GM12878 (cell line): ENCODE data around the gene TSPYL6. TPM values are rescaled to one million over a fixed set of nuclear protein-coding genes. Genes with fewer than 3 reads are reported as not detected.

Experiments
- ATAC-seq: fragments of 200-7000 bp; cut with Tn5 transposase; 3 replicates; pipeline ENCODE4 v1.9.1; 2020; ENCODE audit warnings: mild to moderate bottlenecking, moderate library complexity
- BruUV-seq: library from RNA; stranded (reverse); fragments of 400-500 nt; replicated peaks from 2 replicates; lab custom pipeline; 2021; lab: Mats Ljungman, UMichigan
- CTCF ChIA-PET: fragments of 300-600 bp; sonication (Branson Sonifier 250); formaldehyde crosslinking; extraction: SDS; loops from one replicate; lab custom pipeline; 2021; ENCODE audit warnings: inconsistent platforms; lab: Yijun Ruan, JAX
- POLR2A ChIA-PET: fragments of 350-600 bp; formaldehyde crosslinking; extraction: SDS; loops from one replicate; lab custom pipeline; 2021; ENCODE audit warnings: inconsistent platforms; lab: Charles Lee
- RAD21 ChIA-PET: fragments of 300-600 bp; sonication (Branson Sonifier 250); formaldehyde crosslinking; loops from one replicate; lab custom pipeline; 2023; ENCODE audit warnings: antibody characterized with exemption; ENCODE audit not compliant: unreplicated experiment; lab: Charles Lee
- SMC1A ChIA-PET: fragments of 300-600 bp; sonication (Branson Sonifier 250); formaldehyde crosslinking; loops from one replicate; lab custom pipeline; 2023; ENCODE audit not compliant: unreplicated experiment, uncharacterized antibody; lab: Charles Lee
- DNase-seq: peaks from one replicate; pipeline ENCODE4 v3.0.0-alpha.2; 2011; ENCODE audit warnings: low read depth, low spot score
- FAIRE-seq: peaks from 3 replicates; lab custom pipeline; 2011; peaks lifted over from hg19 to GRCh38; lab: Jason Lieb, UNC
- H2AFZ ChIP-seq: 2 replicates; pipeline ENCODE4 v1.6.0; 2011; ENCODE audit warnings: low read depth, low read length, control low read depth; ENCODE audit not compliant: control insufficient read depth
- H3K27ac ChIP-seq: 2 replicates; pipeline ENCODE4 v1.5.1; 2011; ENCODE audit warnings: control low read depth; ENCODE audit not compliant: control insufficient read depth, insufficient read depth
- H3K27me3 ChIP-seq, 2 experiments: replicated peaks in 1 of 2; 2 replicates each; pipeline versions ENCODE4 v1.6.0 to v1.6.1; 2011; ENCODE audit warnings: low read length in 1 of 2; ENCODE audit not compliant: control insufficient read depth in 2 of 2, insufficient read depth in 2 of 2
- H3K36me3 ChIP-seq, 2 experiments: 2 replicates each; pipeline ENCODE4 v1.5.1; 2011; ENCODE audit warnings: low read length in 1 of 2; ENCODE audit not compliant: control insufficient read depth in 2 of 2, insufficient read depth in 2 of 2
- H3K4me1 ChIP-seq: 2 replicates; pipeline ENCODE4 v1.6.1; 2011; ENCODE audit warnings: mild to moderate bottlenecking, low read length, moderate library complexity, mixed read lengths; ENCODE audit not compliant: control insufficient read depth, insufficient read depth
- H3K4me2 ChIP-seq: 2 replicates; pipeline ENCODE4 v1.6.0; 2011; ENCODE audit warnings: control low read depth; ENCODE audit not compliant: control insufficient read depth, insufficient read depth
- H3K4me3 ChIP-seq: fragments of 200-600 bp; sonication (generic); 2 replicates; pipeline ENCODE4 v1.5.1; 2016
- H3K79me2 ChIP-seq: 2 replicates; pipeline ENCODE4 v1.6.0; 2011; ENCODE audit warnings: low read length; ENCODE audit not compliant: control insufficient read depth, insufficient read depth
- H3K9ac ChIP-seq: 2 replicates; pipeline ENCODE4 v1.8.0; 2011; ENCODE audit warnings: low read length, control low read depth, mixed read lengths; ENCODE audit not compliant: control insufficient read depth, insufficient read depth
- H3K9me3 ChIP-seq: replicated peaks from 3 replicates; pipeline ENCODE4 v1.5.1; 2011; ENCODE audit warnings: mild to moderate bottlenecking, low read length; ENCODE audit not compliant: control insufficient read depth, insufficient read depth
- H4K20me1 ChIP-seq: 2 replicates; pipeline ENCODE4 v1.6.0; 2011; ENCODE audit not compliant: control insufficient read depth, insufficient read depth
- CUX1 ChIP-seq: IDR thresholded peaks from 2 replicates; pipeline ENCODE4 v1.6.1; 2012; ENCODE audit warnings: improper control_type of control experiment, low read depth, low read length; ENCODE audit not compliant: insufficient replicate concordance
- E2F4 ChIP-seq: IDR thresholded peaks from 2 replicates; pipeline ENCODE4 v1.6.1; 2012; ENCODE audit warnings: low read depth, low read length, improper control_type of control experiment
- ELK1 ChIP-seq: IDR thresholded peaks from 2 replicates; pipeline ENCODE4 v1.6.1; 2012; ENCODE audit warnings: low read depth, low read length, improper control_type of control experiment
- FOXM1 ChIP-seq: IDR thresholded peaks from 2 replicates; pipeline ENCODE4 v1.6.1; 2012; ENCODE audit warnings: low read depth, mild to moderate bottlenecking, inconsistent platforms, low read length, moderate library complexity
- IRF5 ChIP-seq: fragments of 450-650 bp; IDR thresholded peaks from 2 replicates; pipeline ENCODE4 v1.6.1; 2017; ENCODE audit warnings: borderline replicate concordance
- KDM1A ChIP-seq: fragments of 200-600 bp; sonication (generic); IDR thresholded peaks from 2 replicates; pipeline ENCODE4 v1.6.1; 2016; ENCODE audit warnings: borderline replicate concordance
- LARP7 ChIP-seq: fragments of 450-650 bp; IDR thresholded peaks from 2 replicates; pipeline ENCODE4 v1.6.1; 2017; ENCODE audit warnings: mild to moderate bottlenecking
- RAD21 ChIP-seq: IDR thresholded peaks from 2 replicates; pipeline ENCODE4 v1.6.1; 2011; ENCODE audit warnings: mild to moderate bottlenecking, low read depth, low read length, moderate library complexity; ENCODE audit not compliant: insufficient read depth
- RUNX3 ChIP-seq: IDR thresholded peaks from 2 replicates; pipeline ENCODE4 v1.6.1; 2012; ENCODE audit warnings: low read length, inconsistent platforms
- ZNF207 ChIP-seq: fragments of 450-650 bp; IDR thresholded peaks from 2 replicates; pipeline ENCODE4 v1.6.1; 2014; ENCODE audit warnings: antibody characterized with exemption, mild to moderate bottlenecking, borderline replicate concordance
- WGBS: methylation state at CpG from one replicate; pipeline ENCODE4 v1.1.6; 2016; ENCODE audit warnings: low lambda C conversion rate; ENCODE audit not compliant: insufficient replicate concordance, insufficient coverage; ENCODE audit errors: missing lambda C conversion rate; 5-methylcytosine and 5-hydroxymethylcytosine counted together
- in situ Hi-C: fragments of 300-500 bp; cut with MboI; formaldehyde crosslinking; loops from 9 replicates; pipeline ENCODE4 v1.14.3; 2018; ENCODE audit warnings: mixed read lengths
- intact Hi-C: fragments of 100-400 bp; cut with micrococcal nuclease; formaldehyde crosslinking; loops from one replicate; pipeline ENCODE4 v1.14.2; 2022; ENCODE audit not compliant: unreplicated experiment
- polyA plus RNA-seq, 11 experiments: library from polyadenylated mRNA; depleted of rRNA in 4 of 11; unstranded in 6 of 11; stranded (reverse) in 5 of 11; fragments of >200 nt; fragmentation: Nextera tagmentation in 4 of 11; fragmentation: Illumina TruSeq in 1 of 11; extraction: Ambion mirVana in 4 of 11; extraction: Trizol in 1 of 11; gene quantifications; 1 replicate in 1 of 11; 2 replicates in 10 of 11; pipeline versions ENCODE4 v1.2.1 to v1.2.3, GENCODE V29; 2011 to 2016; ENCODE audit warnings: inconsistent platforms in 2 of 11, missing spikeins in 2 of 11, low read depth in 1 of 11
- total RNA-seq, 4 experiments: library from RNA; depleted of rRNA in 3 of 4; stranded (reverse); fragments of >200 nt in 3 of 4; fragmentation: Illumina TruSeq in 1 of 4; extraction: Trizol in 1 of 4; gene quantifications; 2 replicates each; pipeline versions ENCODE4 v1.2.1 to v1.2.3, GENCODE V29; 2013 to 2021
- TF ChIP-seq, protein P1 (sequence below): fragments of 450-650 bp; formaldehyde crosslinking; IDR thresholded peaks from 2 replicates; pipeline ENCODE4 v1.4.0; 2022; ENCODE audit warnings: mild to moderate bottlenecking, moderate library complexity

The TSPYL6 gene
- total and polyA plus RNA-seq, 10 of the 15 experiments (the other 5 are each of a cell fraction or from before 2014, with no cell fraction given) = not detected

DNA sequence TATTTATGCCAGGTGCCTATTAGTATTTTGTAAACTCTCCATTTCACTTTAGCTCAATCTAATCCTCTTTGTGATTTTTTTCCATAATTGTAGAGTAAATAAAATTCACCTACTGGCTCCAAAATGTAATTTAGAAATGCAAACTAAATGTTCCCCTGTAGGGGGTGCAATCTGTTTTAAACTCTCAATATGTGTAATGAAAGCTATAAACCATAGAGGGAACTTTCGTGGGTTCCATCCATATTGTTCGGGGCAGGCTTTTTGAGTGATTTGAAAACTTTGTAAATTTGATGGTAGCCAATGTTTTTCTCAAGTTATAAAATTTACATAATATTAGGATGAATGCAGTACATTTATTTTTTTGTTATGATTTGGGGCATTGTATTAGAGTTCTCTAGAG, 49.4 kb downstream of the TSPYL6 start:
- no peak overlapping the region for H3K9ac ChIP-seq
- H4K20me1 ChIP-seq = no peaks in the 10 kb centered on the region
- ChIA-PET POLR2A (no interaction called here), CTCF (interaction anchor here (0.8 to 1.8 kb wide), 10 partner anchors 9 to 500 kb away, joined by 3 to 5 read pairs (median 4); no protein-coding TSS in a partner anchor), RAD21 (interaction anchor here (0.7 to 1.4 kb wide), 5 partner anchors 99 to 498 kb away, joined by 3 to 5 read pairs (median 4); no protein-coding TSS in a partner anchor), SMC1A (interaction anchor here (0.6 to 2.8 kb wide), 4 partner anchors 13 to 498 kb away, joined by 3 to 16 read pairs (median 3); no protein-coding TSS in a partner anchor)
- FAIRE-seq (peak; percentile 78), DNase-seq (no peak), ATAC-seq (peak; percentile 80)
- no TSS peak for BruUV-seq
- no peaks in the 10 kb centered on the region for H3K4me1 ChIP-seq
- no peak overlapping the region for H3K4me3 ChIP-seq
- in situ Hi-C loops = no loop called here
- WGBS = 2% methylated on average over 2 of the region's 2 CpGs
- H3K27me3 ChIP-seq = no peaks in the 10 kb centered on the region
- H3K9me3 ChIP-seq = no peaks in the 10 kb centered on the region
- no peaks in the 10 kb centered on the region for H3K79me2 ChIP-seq
- H3K4me2 ChIP-seq = no peak overlapping the region
- H2AFZ ChIP-seq = no peak overlapping the region
- no peak overlapping the region for H3K27ac ChIP-seq
- H3K36me3 ChIP-seq = no peaks in the 10 kb centered on the region
- intact Hi-C loops = loop anchor here (2.0 to 5.0 kb wide), 2 partner anchors 296 to 496 kb away; no protein-coding TSS in a partner anchor
- TF ChIP-seq CUX1 (no peak), KDM1A (no peak), ZNF207 (no peak), IRF5 (no peak), RUNX3 (no peak), LARP7 (no peak), ELK1 (no peak), FOXM1 (no peak), RAD21 (peak; percentile 57), E2F4 (no peak)
- TF ChIP-seq, protein P1, sequence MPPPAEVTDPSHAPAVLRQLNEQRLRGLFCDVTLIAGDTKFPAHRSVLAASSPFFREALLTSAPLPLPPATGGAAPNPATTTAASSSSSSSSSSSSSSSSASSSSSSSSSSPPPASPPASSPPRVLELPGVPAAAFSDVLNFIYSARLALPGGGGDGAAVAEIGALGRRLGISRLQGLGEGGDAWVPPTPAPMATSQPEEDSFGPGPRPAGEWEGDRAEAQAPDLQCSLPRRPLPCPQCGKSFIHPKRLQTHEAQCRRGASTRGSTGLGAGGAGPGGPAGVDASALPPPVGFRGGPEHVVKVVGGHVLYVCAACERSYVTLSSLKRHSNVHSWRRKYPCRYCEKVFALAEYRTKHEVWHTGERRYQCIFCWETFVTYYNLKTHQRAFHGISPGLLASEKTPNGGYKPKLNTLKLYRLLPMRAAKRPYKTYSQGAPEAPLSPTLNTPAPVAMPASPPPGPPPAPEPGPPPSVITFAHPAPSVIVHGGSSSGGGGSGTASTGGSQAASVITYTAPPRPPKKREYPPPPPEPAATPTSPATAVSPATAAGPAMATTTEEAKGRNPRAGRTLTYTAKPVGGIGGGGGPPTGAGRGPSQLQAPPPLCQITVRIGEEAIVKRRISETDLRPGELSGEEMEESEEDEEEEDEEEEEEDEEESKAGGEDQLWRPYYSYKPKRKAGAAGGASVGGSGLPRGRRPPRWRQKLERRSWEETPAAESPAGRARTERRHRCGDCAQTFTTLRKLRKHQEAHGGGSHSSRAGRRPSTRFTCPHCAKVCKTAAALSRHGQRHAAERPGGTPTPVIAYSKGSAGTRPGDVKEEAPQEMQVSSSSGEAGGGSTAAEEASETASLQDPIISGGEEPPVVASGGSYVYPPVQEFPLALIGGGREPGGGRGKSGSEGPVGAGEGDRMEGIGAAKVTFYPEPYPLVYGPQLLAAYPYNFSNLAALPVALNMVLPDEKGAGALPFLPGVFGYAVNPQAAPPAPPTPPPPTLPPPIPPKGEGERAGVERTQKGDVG (CRISPR knock-in tag) = no peak
